H4 (cell line): ENCODE data around the gene USP6. TPM values are rescaled to one million over a fixed set of nuclear protein-coding genes. Genes with fewer than 3 reads are reported as not detected.
"Not testable (repeated sequence)": the region's sequence is repeated elsewhere in the genome, so short reads cannot be mapped to it uniquely, and the experiment has no call there.

ENCODE experiments used
- DNase-seq: peaks from one replicate; pipeline ENCODE4 v3.0.0-alpha.2; 2015; ENCODE audit warnings: low spot score
- total RNA-seq: library from RNA; depleted of rRNA; stranded (reverse); fragments of >200 nt; shearing (Covaris generic); gene quantifications from 2 replicates; pipeline ENCODE4 v1.2.3, GENCODE V29; 2014

Gene USP6
- total RNA-seq, 1 experiment from 2014 or later: 0.02 TPM

DNA sequence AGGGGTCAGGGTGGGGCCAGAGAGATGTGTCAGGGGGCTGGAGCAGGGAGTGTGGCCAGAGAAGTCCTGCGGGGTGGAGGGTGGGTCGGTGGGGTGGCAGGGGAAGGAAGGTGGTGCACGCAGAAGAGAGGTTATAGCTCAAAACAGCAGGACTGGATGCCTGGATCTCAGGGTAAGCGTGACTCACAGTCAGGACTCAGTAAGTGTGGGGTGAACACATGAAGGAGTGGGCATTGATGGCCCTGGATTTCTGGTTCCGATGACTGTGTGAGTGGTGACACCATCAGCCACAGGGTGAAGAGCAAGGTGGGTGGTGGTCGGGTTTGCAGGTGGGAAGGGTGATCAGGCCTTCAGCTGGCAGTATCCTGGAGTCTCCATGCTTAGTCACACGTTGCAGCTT lies 6.2 kb downstream of the USP6 start:
- not testable (repeated sequence) for DNase-seq

DNA sequence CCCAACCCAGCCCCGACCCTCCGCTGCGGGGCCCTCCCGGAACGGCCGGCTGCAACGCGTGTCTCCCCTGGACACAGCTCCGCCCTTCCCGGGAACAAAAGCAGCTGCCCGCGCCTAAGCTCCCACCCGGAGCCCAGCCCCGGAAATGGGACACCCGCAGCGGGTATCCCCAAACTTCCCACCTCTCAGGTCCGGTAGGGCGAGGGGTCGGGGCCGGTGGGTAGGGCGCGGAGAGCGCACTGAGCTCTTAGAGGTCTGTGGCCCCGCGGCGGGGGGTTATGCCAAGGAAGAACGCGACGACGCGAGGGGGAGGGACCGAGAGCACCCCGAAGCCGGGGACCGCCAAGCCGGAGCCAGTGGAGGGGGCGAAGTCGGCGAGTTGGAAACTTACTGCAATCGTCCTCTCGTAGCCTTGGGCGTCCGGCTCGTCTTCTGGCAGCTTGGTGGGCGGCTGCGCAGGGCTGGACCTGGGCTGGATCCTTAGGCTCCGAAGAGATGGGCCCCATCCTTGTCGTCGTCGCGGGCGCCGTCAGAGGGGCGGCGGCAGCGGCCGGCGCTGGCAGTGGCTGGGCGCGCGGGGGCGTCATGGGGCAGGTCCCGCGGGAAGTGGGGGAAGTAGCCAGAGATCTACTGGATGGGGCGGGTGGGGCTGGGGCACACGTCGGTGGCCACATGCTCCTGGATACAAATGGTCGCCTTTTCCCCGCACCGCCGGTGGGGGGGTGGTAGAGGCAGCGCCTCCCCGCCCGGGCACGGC lies 6.9 kb downstream of the USP6 start:
- no peak for DNase-seq

DNA sequence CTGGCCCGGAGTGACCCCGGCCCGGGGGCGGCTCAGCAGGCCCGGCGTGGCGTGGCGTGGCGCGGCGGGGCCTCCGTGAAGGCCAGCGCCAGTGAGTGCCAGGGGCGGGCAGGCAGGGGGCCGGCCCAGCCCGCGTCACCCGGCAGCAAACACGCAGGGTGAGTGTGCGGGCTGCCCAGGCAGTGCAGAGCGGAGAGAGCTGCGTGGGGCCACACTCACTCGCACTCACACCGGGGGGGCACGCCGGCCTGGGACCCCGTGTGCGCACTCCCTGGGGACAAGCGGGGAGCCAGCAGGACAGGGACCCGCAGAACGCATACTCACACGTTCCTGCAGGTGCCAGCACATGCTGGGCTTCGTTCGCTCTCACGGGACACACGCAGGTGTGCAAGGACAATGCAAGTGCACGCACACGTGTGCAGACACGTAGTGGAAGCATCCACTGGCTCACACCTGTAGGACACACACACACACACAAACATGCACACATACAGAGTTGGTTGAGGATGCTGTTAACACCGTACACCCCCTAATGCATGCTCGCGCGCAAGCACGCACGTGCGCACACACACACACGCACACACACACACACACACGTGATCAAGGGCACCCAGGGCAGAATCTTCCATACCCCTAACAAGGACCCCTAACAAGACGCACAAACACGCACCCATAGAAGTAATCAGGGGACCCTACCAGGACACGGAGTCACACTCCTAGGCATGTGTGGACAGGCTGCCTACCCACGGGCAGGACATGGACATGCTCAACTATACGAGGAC lies 7.7 kb downstream of the USP6 start:
- no peak for DNase-seq

DNA sequence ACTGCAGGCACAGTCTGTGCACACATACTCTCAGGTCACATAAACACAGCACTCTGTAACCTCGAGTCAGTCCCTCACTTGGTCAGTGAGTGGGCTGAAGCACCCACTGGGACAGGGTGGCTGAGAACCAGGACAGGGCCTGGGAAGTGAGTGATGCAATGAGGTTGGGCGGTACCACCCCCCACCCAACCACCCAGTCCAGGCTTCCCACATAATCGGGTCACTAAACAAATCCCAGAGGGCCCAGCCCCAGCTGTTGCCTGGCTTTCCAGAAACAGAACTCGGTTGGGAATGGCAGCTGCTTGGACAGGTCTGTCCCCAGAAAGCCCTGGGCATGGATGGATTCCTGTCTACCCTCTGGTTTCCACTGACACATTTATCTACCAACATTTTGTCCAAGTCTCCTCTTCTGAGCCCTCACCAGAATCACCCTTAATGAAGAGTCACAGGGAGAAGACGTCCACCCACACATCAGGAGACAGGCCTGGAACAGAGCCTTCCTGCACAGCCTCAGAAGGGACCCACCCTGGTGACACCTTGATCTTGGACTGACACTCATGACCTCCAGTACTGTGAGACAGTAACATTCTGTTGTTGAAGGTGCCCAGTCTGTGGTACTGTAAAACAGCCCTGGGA lies 8.4 kb downstream of the USP6 start:
- DNase-seq: not testable (repeated sequence)

DNA sequence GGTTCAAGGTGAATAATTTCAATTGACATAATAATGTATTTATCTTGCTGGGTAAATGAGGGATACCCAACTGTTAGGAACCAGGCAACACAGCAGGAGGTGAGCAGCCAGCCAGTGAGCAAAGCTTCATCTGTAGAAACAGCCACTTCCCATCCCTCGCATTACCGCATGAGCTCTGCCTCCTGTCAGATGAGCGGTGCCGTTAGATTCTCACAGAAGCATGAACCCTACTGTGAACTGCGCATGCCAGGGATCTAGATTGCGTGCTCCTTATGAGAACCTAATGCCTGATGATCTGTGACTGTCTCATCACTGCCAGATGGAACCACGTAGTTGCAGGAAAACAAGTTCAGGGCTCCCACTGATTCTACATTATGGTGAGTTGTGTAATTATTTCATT lies 9.1 kb downstream of the USP6 start:
- DNase-seq: not testable (repeated sequence)

DNA sequence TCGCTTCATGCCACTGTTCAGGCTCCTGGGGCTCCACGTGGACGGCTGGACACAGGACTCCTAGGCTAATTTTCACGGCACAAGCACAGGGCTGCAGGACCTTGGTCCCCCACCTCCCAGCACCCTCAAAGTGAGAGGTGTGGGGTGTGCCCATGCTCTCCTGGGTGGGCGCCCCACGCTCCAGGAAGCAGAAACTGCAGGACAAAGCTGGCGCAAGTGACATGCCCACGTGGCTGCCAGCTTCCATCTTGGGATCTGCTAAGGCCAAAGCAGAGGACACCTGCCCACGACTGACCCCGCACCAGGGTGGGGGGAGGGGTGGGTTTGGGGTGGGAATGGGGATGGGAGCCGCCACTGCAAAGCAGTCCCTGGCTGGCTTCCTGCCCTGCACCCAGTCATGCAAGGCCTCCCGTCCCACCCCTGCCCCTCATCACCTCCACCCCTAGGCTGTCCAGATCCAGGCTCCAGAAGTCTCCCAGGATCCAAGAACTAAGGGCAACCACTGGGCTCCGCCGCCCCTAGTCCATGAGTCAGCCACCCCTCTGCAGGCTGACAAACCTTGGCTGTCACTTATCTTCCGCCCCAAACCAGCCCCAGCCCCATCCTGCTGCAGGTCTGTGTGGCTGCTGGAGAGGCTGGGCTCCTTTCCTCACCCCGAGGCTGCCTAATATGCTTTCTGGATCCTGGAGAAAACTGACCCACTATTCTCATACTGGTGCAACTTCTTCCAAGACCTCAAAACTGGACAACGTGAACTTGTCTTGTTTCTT lies 11.1 kb downstream of the USP6 start:
- no peak for DNase-seq

DNA sequence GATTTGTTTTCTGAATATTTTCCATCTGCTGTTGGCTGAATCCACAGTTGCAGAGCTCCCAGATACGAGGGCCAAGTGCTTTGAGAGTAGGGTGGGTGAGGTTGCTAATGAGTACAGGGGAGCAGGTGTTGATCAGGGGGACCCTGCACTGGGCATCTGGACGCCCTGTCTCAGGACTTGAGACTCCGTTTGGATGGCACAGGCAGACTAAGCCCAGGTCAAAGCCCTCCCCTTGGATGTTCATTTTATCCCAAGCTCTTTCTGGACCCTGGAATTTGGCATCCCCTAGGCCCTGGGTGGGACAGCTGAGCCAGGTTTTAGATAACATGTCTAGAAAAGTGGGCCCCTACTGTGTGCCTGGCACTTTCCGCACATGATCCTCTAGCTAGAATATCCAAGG lies 12.1 kb downstream of the USP6 start:
- DNase-seq: no peak

DNA sequence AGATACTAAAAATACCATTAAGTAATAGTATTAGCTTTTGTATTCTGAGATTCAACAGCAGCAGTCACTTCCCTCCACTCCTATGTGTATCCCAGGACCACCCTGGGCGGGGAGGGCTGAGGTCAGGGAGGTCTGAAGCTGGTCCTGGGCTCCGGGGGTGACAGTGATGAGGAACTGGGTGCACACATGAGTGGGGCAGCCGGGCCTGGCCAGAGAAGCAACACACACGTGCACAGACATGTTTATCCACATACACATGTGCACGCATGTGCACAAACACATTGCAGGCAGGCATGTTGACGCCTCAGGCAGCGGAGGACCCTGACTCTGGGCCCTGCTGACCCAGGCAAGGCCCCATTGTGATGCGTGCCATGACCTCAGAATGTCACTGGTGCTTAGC lies 12.6 kb downstream of the USP6 start:
- not testable (repeated sequence) for DNase-seq

DNA sequence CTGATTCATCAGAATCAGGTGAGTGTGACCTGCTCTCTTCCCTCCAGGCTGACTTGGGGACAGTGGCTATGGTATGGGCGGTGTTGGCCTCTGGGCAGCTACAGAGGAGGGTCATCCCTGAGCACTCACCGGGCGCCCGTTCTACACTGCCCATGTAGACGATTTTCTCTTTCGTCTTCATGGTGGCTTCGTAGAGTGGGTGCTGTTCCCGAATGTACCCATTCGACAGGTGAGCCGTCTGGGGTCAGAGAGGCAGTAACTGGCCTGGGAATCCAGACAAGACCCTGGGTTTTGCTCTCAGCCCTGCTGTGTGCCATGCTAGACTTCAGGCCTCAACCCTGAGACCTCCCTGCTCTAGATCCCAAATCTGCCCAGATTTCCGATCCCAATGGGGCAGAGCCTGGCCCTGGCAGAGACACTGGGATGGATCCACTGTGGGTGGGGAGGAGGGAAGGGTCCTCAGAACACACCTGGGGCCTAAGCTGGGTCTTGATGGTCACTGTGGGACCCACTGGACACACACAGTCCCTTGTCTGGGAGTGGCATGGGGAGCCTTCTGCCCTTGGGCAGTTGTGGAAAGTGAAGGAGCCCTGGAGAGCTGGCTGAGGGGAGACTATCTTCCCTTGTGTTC lies 13.2 kb downstream of the USP6 start:
- no peak for DNase-seq

DNA sequence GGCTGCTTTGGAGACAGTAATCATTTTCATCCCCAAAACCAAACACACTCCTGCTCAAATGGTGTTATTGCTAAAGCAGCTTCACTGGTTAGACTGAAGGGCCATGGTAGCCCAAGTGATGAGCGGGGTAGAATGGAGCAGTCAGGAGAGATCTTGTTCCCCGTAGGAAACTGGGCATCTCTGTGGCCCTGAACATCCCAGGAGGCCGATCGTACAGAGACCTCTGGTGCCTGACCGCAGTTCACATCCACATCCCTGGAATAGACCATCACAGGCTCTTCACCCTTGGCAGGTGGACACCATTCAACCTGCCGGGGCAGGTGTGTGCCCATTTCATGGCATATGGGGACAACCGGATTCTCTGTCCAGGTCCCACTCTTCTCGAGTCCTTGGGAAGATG lies 13.9 kb downstream of the USP6 start:
- DNase-seq: not testable (repeated sequence)

DNA sequence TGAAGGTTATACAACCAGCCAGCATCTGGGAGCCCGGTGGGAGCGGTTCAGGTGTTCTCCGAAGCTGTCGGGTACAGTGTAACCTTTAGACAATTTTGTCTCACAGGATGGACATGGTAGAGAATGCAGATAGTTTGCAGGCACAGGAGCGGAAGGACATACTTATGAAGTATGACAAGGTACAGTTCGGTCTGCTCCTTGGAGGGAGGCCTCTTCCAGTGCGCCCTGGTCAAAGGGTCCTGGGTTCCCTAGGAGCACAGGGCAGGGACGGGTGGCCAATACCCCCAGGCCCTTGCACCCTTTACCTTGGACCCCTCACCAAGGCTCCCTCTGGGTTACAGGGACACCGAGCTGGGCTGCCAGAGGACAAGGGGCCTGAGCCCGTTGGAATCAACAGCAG lies 14.4 kb downstream of the USP6 start:
- DNase-seq: not testable (repeated sequence)

DNA sequence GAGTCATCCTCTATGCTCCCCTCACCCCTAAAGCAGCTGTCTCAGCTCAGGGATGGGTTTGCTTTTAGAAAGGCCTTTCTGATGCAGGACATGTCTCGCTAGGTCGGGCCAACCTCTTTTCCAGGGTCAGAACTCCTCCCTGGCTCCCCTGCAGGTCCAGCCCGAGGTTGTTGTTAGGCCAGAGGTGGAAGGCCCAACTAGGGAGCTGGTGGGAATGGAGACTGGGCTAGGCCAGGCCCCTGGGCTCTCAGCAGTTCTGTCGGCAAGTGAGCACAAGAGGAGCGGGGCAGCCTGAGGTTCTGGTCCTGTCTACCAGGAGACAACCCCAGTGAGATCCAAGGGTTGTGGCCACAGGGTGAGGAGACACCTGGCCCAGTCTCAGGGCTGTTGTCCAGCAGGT lies 14.9 kb downstream of the USP6 start:
- not testable (repeated sequence) for DNase-seq

DNA sequence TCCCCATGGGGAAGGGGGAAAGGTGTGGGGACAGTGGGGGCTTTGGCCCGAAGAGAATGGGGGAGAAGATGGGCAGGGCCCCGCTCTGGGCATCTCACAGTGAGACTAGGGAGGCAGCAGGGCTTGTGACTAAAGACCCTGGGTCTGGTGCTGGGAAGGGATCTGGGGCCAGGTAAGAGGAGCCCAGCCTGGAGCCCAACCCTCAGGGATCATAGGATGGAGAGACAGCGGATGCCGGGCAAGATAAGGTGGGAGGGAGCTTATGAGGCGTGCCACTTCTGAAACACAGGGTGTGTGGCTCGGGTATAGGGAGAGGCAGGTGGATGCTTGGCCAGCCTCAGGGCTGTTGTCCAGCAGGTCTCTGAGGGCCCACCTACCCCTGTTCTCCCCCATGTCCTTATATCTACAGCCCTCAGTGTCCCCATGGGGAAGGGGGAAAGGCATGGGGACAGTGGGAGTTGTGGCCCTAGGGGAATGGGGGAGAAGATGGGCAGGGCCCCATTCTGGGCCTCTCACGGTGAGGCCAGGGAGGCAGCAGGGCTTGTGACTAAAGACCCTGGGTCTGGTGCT lies 15.4 kb downstream of the USP6 start:
- DNase-seq: no peak

DNA sequence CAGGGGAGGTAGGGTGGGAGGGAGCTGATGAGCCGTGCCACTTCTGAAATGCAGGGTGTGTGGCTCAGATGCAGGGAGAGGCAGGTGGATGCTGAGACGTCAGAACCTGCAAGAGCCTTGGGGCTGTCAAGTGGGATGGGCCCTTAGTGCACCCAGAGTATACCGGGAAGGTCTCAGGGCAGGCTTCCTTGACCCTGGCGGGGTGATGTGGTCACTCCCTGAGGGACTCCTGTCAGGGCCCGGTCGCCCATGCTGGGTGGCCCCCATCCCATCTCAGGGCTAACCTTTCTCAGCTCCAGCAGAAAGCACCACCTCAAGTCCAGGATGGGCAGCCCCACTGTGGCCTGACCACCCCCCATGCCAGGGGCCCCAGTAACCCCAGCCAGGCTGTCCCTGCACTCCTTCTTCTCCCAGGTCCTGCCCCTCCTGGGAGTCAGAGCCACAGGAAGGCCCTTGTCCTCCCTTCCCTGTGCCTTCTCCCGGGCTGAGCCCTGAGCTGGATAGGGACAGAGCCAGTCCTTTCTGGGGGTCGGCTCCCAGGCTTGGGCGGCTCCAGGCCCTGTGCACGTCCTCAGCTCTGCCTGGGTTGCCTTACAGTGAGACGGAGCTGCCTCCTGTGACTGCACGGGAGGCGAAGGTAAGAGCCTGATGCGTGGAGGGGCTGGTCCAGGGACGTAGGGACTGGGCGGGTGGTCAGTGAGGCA lies 16.1 kb downstream of the USP6 start:
- not testable (repeated sequence) for DNase-seq

DNA sequence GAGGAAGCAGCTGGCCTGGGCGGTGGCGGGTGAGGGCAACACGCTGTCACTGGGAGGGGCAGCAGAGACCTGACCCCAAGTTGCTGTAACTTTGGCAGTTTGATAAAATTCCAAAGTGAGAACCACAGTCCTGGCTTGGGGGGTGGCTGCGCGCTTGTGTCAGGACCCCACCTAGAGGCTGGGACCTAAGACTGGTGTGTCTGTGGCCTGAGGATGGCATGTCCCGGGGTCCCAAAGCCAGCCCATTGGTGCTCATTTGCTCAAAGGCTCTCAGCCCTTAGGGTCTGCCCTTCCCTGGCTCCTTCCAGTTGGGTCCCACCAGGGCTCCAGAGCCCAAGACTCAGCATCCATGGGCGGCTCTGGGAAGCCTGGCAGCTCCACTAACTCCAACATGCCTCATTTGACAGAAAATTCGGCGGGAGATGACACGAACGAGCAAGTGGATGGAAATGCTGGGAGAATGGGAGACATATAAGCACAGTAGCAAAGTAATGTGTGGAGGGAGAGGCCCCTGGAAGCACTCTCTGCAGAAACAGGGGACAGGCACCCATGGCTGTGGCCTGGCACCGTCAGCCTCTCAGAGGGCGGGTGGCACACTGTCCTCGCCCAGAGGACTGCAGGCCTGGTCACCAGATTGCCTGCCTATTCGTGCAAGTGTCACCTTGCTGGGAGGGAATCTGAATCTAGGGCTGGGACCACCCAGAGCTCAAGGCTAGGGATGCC lies 16.8 kb downstream of the USP6 start:
- not testable (repeated sequence) for DNase-seq

DNA sequence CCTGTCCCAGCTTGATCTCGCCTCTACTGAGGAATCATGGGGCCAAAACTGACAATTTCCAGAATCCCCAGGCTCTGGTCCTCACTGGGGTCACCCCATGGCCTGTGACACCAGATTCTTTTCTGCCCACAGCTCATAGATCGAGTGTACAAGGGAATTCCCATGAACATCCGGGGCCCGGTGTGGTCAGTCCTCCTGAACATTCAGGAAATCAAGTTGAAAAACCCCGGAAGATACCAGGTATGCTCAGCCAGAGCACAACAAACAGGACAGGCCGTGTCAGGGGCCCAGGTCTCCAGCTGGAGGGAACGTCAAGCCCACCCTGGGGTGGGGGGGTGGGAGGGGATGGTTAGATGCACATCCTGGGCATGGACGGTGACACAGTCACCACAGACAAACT lies 17.5 kb downstream of the USP6 start:
- DNase-seq: no peak

DNA sequence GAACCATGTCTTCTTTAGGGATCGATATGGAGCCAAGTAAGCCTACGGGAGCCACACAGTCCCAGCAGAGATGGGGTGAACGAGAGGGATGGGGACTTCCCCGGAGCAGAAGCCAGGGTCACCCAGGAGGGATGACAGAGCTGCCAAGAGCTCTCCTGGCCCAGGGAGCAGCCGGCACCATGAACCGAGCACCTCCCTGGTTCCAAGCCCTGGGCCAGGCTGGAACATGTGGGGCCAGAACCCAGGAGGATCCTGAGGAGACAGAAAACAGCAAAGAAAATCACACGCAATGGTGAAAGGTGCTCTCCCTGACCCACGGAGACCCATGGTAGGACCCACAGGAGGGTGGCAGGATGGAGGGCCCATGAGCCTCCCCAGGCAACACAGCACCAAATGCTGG lies 18.1 kb downstream of the USP6 start:
- DNase-seq: not testable (repeated sequence)

DNA sequence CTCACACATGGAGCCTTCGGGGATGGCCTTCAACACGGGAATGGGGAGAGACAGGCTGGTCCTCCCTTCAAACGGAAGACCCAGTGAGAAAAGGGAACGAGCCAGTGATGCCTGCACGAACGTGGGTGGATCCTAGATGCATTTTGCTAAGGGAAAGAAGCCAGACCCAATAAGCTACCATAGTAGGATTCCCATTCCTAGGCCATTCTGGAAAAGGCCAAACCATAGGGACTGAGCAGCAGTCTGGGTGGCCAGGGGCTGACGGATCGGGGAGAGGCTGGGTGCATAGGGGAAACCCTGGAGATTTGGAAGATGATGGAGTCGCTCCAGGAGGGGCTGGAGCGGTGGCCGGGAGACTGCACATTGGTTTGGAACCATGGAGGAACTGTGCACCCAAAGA lies 18.7 kb downstream of the USP6 start:
- DNase-seq: not testable (repeated sequence)

DNA sequence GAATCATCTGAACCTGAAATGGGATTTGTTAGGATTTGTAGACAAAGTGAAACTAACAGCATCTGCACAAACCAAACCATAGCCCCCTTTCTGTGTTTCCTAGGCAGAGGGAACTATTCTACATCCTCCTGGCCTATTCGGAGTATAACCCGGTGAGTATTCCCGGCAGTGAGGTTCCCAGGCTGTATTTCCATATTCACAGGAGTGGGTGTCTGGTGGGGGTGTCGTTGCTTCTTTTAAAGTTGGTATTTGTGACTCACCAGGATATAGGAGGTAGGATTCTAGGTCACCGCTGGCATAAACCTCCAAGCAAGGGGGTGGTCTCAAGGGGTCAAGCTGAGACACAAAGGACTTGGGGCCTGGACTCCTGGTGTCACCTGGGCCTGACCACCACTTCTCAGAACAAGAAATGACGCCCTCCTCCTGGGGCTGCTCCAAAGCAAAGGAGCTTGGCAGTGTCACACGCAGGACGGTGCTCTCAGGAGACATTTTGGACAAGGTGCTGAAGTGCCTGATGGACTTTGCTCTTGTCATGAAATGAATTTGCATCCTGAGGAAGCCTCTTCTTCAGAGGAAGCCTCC lies 19.4 kb downstream of the USP6 start:
- DNase-seq: not testable (repeated sequence)
